Small intestine (tissue), 7 donors: ENCODE results near the gene DEPDC7. TPM values are rescaled to one million over a fixed set of nuclear protein-coding genes. Genes with fewer than 3 reads are reported as not detected.

Experiments
- DNase-seq, 2 donors: peaks; one replicate each; pipeline versions ENCODE4 v3.0.0 to v3.0.0-alpha.2; 2013
- FAIRE-seq: peaks from 2 replicates; lab custom pipeline; 2012; peaks lifted over from hg19 to GRCh38; lab: Jason Lieb, UNC
- H3K27ac ChIP-seq, 3 donors: one replicate each; pipeline ENCODE4 v1.5.1; 2013; ENCODE audit warnings: low read length in 2 of 3, mild to moderate bottlenecking in 2 of 3, control low read depth in 1 of 3, inconsistent platforms in 1 of 3, low read depth in 1 of 3, moderate library complexity in 1 of 3
- H3K27me3 ChIP-seq, 3 donors: one replicate each; pipeline ENCODE4 v1.6.1; 2013; ENCODE audit warnings: low read length in 3 of 3, inconsistent platforms in 1 of 3; ENCODE audit not compliant: control insufficient read depth in 3 of 3, insufficient read depth in 3 of 3
- H3K36me3 ChIP-seq, 3 donors: one replicate each; pipeline ENCODE4 v1.6.1; 2013; ENCODE audit warnings: low read length in 3 of 3, inconsistent platforms in 1 of 3, low read depth in 1 of 3, mild to moderate bottlenecking in 1 of 3, moderate library complexity in 1 of 3; ENCODE audit not compliant: control insufficient read depth in 3 of 3, insufficient read depth in 2 of 3
- H3K4me1 ChIP-seq, 3 donors: one replicate each; pipeline ENCODE4 v1.6.1; 2013; ENCODE audit warnings: low read length in 2 of 3, inconsistent platforms in 1 of 3, low read depth in 1 of 3, mild to moderate bottlenecking in 1 of 3, moderate library complexity in 1 of 3; ENCODE audit not compliant: control insufficient read depth in 3 of 3, insufficient read depth in 2 of 3
- H3K4me3 ChIP-seq, 3 donors: one replicate each; pipeline ENCODE4 v1.5.1; 2013; ENCODE audit warnings: low read length in 3 of 3, control low read depth in 1 of 3, inconsistent platforms in 1 of 3, low read depth in 1 of 3, mild to moderate bottlenecking in 1 of 3, moderate library complexity in 1 of 3
- H3K9me3 ChIP-seq, 2 donors: one replicate each; pipeline ENCODE4 v1.6.1; 2013; ENCODE audit warnings: low read depth in 1 of 2, low read length in 1 of 2; ENCODE audit not compliant: control insufficient read depth in 2 of 2, insufficient read depth in 1 of 2
- WGBS, 3 donors: extraction: QIAGEN DNeasy Blood & Tissue Kit; methylation state at CpG; one replicate each; pipeline ENCODE4 v1.1.7; 2013; 5-methylcytosine and 5-hydroxymethylcytosine counted together
- polyA plus RNA-seq, 4 donors: library from polyadenylated mRNA; stranded (reverse) in 3 of 4; unstranded in 1 of 4; fragments of 200-250 nt in 3 of 4; fragments of 120-200 nt in 1 of 4; gene quantifications; one replicate each; pipeline versions ENCODE4 v1.2.1 to v1.2.3, GENCODE V29; 2013
- donor health status: healthy with polysubstance abuse.
- donor health status: control.
- donor health status: control.
- donor health status: Bipolar disorder and iron deficiency.
- donor health status: healthy.

The DEPDC7 gene
- polyA plus RNA-seq, 4 donors, result 11.4 to 83.9 (median 40.5) TPM

GRCh38 chr11:32987851-32988250, 27.8 kb upstream of the DEPDC7 start:
- Histone ChIP-seq H3K27me3 (no peaks in the 10 kb centered on the region), H3K4me1 (no peaks in the 10 kb centered on the region), H3K9me3 (peaks cover 0 to 4% of the 10 kb centered on the region in 2 donors), H3K36me3 (no peaks in the 10 kb centered on the region), H3K4me3 (no peak overlapping the region), H3K27ac (no peak overlapping the region)
- 20 to 61% (median 44%) methylated on average over 8 of the region's 8 CpGs for WGBS, 3 donors
- no peak for FAIRE-seq
- peak; percentile 18 to 79 for DNase-seq

- no peaks in the 10 kb centered on the region for H3K27me3 ChIP-seq
- H3K36me3 ChIP-seq, result no peaks in the 10 kb centered on the region
- FAIRE-seq, result no peak
- H3K27ac ChIP-seq, result no peak overlapping the region
- H3K4me1 ChIP-seq, result no peaks in the 10 kb centered on the region
- WGBS, 3 donors, result 15 to 75% (median 40%) methylated on average over 1 of the region's 1 CpG
- H3K9me3 ChIP-seq, result peaks cover 0 to 4% of the 10 kb centered on the region in 2 donors
- no peak overlapping the region for H3K4me3 ChIP-seq
- DNase-seq, result no peak
These were observed 25.2 kb upstream of the DEPDC7 start for GRCh38 chr11:32990481-32990880.

- no peak overlapping the region for H3K27ac ChIP-seq
- H3K27me3 ChIP-seq, result no peaks in the 10 kb centered on the region
- H3K4me3 ChIP-seq, result no peak overlapping the region
- H3K36me3 ChIP-seq, result no peaks in the 10 kb centered on the region
- no peak for DNase-seq
- WGBS, 3 donors, result 86 to 95% (median 91%) methylated on average over 3 of the region's 3 CpGs
- no peak for FAIRE-seq
- peaks cover 0 to 4% of the 10 kb centered on the region in 2 donors for H3K9me3 ChIP-seq
- no peaks in the 10 kb centered on the region for H3K4me1 ChIP-seq
These were observed 24.3 kb upstream of the DEPDC7 start for GRCh38 chr11:32991427-32991826.

- H3K27me3 ChIP-seq, result no peaks in the 10 kb centered on the region
- H3K4me3 ChIP-seq, result no peak overlapping the region
- H3K36me3 ChIP-seq, result no peaks in the 10 kb centered on the region
- H3K4me1 ChIP-seq, result no peaks in the 10 kb centered on the region
- FAIRE-seq, result no peak
- DNase-seq, result no peak
- peaks cover 0 to 4% of the 10 kb centered on the region in 2 donors for H3K9me3 ChIP-seq
- H3K27ac ChIP-seq, result no peak overlapping the region
These were observed 23.8 kb upstream of the DEPDC7 start for GRCh38 chr11:32991898-32992297.

GRCh38 chr11:33000181-33000580, 15.5 kb upstream of the DEPDC7 start:
- no peak for FAIRE-seq
- Histone ChIP-seq H3K36me3 (no peaks in the 10 kb centered on the region), H3K4me1 (no peaks in the 10 kb centered on the region), H3K27me3 (no peaks in the 10 kb centered on the region), H3K4me3 (no peak overlapping the region), H3K27ac (no peak overlapping the region), H3K9me3 (peaks cover 0 to 3% of the 10 kb centered on the region in 2 donors)
- DNase-seq, result no peak

GRCh38 chr11:33001281-33001680, 14.4 kb upstream of the DEPDC7 start:
- Histone ChIP-seq H3K4me1 (no peaks in the 10 kb centered on the region), H3K9me3 (peaks cover 0 to 3% of the 10 kb centered on the region in 2 donors), H3K36me3 (no peaks in the 10 kb centered on the region), H3K4me3 (no peak overlapping the region), H3K27ac (no peak overlapping the region), H3K27me3 (no peaks in the 10 kb centered on the region)
- DNase-seq (no peak), FAIRE-seq (no peak)
- 81 to 90% (median 84%) methylated on average over 6 of the region's 6 CpGs for WGBS, 3 donors

GRCh38 chr11:33001751-33002542, 13.7 kb upstream of the DEPDC7 start:
- 80 to 83% (median 81%) methylated on average over 8 of the region's 8 CpGs for WGBS, 3 donors
- H3K4me3 ChIP-seq, result no peak overlapping the region
- no peak overlapping the region for H3K27ac ChIP-seq
- DNase-seq (no peak), FAIRE-seq (no peak)
- no peaks in the 10 kb centered on the region for H3K36me3 ChIP-seq
- H3K9me3 ChIP-seq, result peaks cover 0 to 3% of the 10 kb centered on the region in 2 donors
- H3K4me1 ChIP-seq, result no peaks in the 10 kb centered on the region
- no peaks in the 10 kb centered on the region for H3K27me3 ChIP-seq

GRCh38 chr11:33005175-33005574, 10.5 kb upstream of the DEPDC7 start:
- H3K4me3 ChIP-seq, result no peak overlapping the region
- no peak overlapping the region for H3K27ac ChIP-seq
- WGBS, 3 donors, result 34 to 42% (median 34%) methylated on average over 2 of the region's 2 CpGs
- H3K36me3 ChIP-seq, result no peaks in the 10 kb centered on the region
- DNase-seq, result no peak
- H3K9me3 ChIP-seq, result no peaks in the 10 kb centered on the region
- no peaks in the 10 kb centered on the region for H3K27me3 ChIP-seq
- no peaks in the 10 kb centered on the region for H3K4me1 ChIP-seq
- no peak for FAIRE-seq

GRCh38 chr11:33006010-33006409, 9.7 kb upstream of the DEPDC7 start:
- Histone ChIP-seq H3K4me3 (no peak overlapping the region), H3K36me3 (no peaks in the 10 kb centered on the region), H3K4me1 (no peaks in the 10 kb centered on the region), H3K27me3 (no peaks in the 10 kb centered on the region), H3K9me3 (no peaks in the 10 kb centered on the region), H3K27ac (no peak overlapping the region)
- FAIRE-seq (no peak), DNase-seq (no peak)
